Activated T-helper 17 cell treated with anti-CD3 and anti-CD28 coated beads, Interleukin-2, amount 50 U/mL, for 72 hours (primary cell): Measurements from ENCODE around the gene JPH4. TPM values are rescaled to one million over a fixed set of nuclear protein-coding genes. Genes with fewer than 3 reads are reported as not detected.
"Not testable (repeated sequence)": the region's sequence is repeated elsewhere in the genome, so short reads cannot be mapped to it uniquely, and the experiment has no call there.

Source experiments
- ATAC-seq: fragments of 150-1000 bp; cut with Tn5 transposase; replicated peaks from 2 replicates; pipeline ENCODE4 v1.10.0; 2021; ENCODE audit warnings: mild to moderate bottlenecking, moderate library complexity
- H3K27ac Mint-ChIP-seq: one replicate; pipeline ENCODE4 v1.8.0; 2022; ENCODE audit warnings: mixed read lengths
- H3K27me3 Mint-ChIP-seq: one replicate; pipeline ENCODE4 v1.8.0; 2022; ENCODE audit warnings: mixed read lengths
- H3K36me3 Mint-ChIP-seq: one replicate; pipeline ENCODE4 v1.8.0; 2022; ENCODE audit warnings: low read depth, mild to moderate bottlenecking, mixed read lengths
- H3K4me1 Mint-ChIP-seq: one replicate; pipeline ENCODE4 v1.8.0; 2022; ENCODE audit warnings: mixed read lengths
- H3K4me3 Mint-ChIP-seq: one replicate; pipeline ENCODE4 v1.8.0; 2022; ENCODE audit warnings: mild to moderate bottlenecking, mixed read lengths
- H3K9me3 Mint-ChIP-seq: one replicate; pipeline ENCODE4 v1.8.0; 2022; ENCODE audit warnings: mixed read lengths
- total RNA-seq, 2 donors: library from RNA; stranded (reverse); gene quantifications; one replicate each; pipeline ENCODE4 v1.2.3, GENCODE V29; 2022

The JPH4 gene
- total RNA-seq, 2 donors from 2014 or later, result not detected

DNA sequence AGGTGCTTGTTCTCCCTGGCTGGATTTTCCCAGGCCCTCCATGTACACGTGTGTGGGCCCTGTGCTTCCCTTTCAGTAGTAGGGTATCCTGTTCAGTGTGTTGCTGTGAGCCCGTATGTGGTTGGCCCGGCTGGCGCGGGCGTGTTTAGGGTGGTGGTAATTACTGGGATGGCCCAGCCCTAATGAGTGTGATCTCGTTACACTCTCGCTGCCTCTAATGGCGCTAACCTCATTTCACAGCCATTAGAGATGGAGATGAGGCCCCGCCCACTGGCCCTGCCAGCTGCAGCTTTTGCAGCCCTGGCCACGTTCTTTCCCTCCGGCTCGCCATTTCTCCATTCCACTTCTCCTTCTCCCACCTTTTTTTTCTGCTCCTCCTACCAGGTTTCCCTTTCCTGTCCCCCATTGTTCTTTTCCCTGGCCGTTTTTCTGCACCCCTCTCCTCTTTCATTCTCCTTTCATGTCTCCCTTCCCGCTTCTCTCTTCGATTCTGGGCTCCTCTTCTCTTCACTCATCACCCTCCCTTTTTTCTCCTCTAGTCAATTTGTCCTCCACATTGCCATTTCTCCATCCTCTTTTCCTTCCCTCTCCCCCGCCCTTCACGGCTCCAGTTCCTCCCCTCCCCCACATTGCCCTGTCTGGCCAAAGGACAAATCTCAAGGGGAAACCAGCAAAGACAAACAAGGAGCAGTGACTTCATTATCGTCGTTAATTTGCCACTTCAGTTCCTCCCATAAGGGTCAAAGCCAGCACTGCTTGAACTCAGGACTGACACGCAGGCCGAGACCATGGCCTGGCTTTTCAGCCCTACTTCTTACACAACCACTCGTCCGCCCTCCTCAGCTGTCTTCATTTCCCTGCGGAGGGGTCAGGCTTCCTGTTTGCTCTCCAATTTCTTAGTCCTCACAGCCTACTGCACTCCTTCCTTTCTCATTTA lies 33.8 kb downstream of the JPH4 start:
- H3K27me3 Mint-ChIP-seq, result no peaks in the 10 kb centered on the region
- H3K36me3 Mint-ChIP-seq, result no peaks in the 10 kb centered on the region
- H3K4me3 Mint-ChIP-seq, result no peak overlapping the region
- no peak overlapping the region for H3K27ac Mint-ChIP-seq
- no peak for ATAC-seq
- H3K4me1 Mint-ChIP-seq, result no peaks in the 10 kb centered on the region
- H3K9me3 Mint-ChIP-seq, result no peaks in the 10 kb centered on the region

DNA sequence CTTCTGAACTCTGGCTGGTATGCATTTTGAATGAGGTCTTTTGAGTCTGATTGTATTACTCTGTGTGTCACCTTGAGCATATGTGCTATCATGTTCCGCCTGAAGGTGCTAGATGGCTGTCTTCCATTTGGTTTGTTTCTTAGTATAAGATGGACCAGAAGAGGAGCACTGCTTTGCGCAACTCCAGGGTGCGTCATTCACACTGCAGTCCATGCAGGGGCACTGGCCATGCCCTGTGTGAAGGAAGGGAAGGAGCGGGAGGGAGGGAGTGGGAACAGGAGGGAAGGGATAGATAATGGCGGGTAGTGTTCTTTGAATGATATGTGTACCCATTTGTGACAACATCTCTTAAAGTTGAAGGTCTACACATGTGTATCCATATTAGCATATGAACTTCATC lies 35.2 kb downstream of the JPH4 start:
- Mint-ChIP-seq H3K27ac (no peak overlapping the region), H3K4me1 (no peaks in the 10 kb centered on the region), H3K36me3 (no peaks in the 10 kb centered on the region), H3K27me3 (no peaks in the 10 kb centered on the region), H3K4me3 (no peak overlapping the region), H3K9me3 (no peaks in the 10 kb centered on the region)
- no peak for ATAC-seq

DNA sequence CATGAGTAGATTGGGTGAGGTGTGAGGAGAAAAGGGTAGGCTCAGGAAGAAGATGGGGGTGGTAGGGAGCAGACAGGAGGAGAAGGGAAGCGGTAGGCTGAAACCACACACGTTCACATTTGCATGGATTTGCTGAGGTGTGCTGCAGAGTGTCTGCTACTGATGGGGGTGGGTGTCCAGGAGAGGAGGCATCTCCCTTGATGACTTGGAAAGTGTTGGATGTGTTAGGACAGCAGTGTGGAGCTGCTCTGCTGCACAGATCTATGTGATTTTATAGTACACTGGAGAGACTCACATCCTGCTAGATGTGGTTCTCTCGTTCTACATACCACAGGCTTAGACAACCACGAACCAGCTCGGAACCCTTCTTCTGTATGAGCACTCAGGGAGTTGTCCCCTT lies 36.3 kb downstream of the JPH4 start:
- H3K9me3 Mint-ChIP-seq, result no peaks in the 10 kb centered on the region

DNA sequence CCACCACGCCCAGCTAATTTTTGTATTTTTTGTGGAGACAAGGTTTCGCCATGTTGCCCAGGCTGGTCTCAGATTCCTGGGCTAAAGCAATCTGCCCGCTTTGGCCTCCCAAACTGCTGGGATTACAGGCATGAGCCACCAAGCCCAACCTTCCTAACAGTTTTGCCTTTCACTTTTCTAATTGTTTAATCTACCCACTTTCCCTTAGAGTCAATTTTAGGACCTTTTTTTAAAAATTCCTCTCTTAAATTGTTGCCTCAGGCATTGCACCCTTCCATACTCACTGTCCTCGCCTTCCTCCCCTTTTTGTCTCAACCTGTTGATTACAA lies 38.5 kb downstream of the JPH4 start:
- no peak overlapping the region for H3K27ac Mint-ChIP-seq
- H3K36me3 Mint-ChIP-seq, result no peaks in the 10 kb centered on the region
- no peak overlapping the region for H3K4me3 Mint-ChIP-seq
- no peaks in the 10 kb centered on the region for H3K9me3 Mint-ChIP-seq
- H3K4me1 Mint-ChIP-seq, result peaks cover 5% of the 10 kb centered on the region
- ATAC-seq, result no peak
- H3K27me3 Mint-ChIP-seq, result no peaks in the 10 kb centered on the region

More for the DNA sequence above, 36.3 kb downstream of the JPH4 start:
- Mint-ChIP-seq H3K4me3 (no peak overlapping the region), H3K27ac (peak overlapping the region; percentile 6), H3K4me1 (no peaks in the 10 kb centered on the region), H3K36me3 (no peaks in the 10 kb centered on the region), H3K27me3 (no peaks in the 10 kb centered on the region)
- no peak for ATAC-seq

DNA sequence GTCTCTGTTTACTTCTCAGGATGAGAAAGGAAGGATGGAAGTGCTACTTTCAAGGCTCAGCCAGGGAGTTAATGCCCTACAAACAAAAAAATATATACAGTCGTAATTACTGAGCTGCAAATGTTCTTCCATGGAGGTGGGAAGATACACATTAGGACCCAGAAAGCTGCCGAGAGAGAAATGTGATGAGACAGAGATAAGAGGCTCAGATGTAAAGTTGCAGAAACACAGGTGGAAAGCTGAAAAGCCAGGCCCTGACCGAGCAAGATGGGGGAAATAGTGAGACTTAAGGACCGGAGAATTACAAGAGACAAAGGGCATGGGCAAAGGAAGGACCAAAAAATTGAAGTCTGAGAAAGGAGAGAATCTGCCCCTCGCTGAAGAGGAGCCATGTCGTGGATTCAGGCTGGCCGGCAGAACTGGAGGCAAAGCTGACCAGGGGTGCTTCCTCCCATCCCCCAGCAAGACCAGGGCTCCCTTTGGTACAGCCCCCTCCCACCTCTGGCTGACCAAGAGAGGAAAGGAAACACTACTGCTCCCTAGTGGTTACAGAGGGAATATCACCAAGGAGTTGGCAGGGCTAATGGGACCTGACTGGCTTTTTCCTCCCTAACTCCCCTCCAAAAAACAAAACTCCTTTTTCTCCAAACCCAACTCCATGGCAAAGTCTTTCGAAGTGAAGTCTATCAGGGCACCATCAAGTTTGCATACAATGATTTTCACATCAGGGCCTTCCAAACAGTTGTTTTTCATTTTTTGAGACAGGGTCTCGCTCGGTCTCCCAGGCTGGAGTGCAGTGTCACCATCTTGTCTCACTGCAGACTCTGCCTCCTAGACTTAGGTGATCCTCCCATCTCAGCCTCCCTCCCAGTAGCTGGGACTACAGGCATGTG lies 39.1 kb downstream of the JPH4 start:
- no peaks in the 10 kb centered on the region for H3K36me3 Mint-ChIP-seq
- no peak overlapping the region for H3K4me3 Mint-ChIP-seq
- H3K27me3 Mint-ChIP-seq, result no peaks in the 10 kb centered on the region
- peak; percentile 66 for ATAC-seq
- no peak overlapping the region for H3K27ac Mint-ChIP-seq
- H3K9me3 Mint-ChIP-seq, result no peaks in the 10 kb centered on the region
- H3K4me1 Mint-ChIP-seq, result peaks cover 5% of the 10 kb centered on the region

DNA sequence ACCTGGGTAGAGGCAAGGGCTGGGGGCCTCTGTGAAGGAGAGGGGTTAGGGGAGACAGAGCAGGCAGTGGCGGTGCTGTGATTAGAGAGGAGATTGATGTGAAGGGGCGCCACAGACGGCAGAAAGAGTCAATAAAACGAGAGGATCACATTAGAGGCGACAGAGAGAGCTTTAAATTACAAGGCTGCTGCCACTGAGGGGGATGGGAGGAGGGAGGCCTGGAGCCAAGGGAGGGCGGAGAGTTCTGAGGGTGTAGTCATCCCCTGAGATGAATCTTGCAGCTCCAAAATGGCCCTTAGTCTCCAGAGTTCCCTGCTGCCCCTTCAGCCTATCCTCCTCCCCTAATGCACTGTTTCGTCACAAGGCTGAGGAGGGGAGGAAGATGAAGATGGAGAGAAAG lies 39.8 kb downstream of the JPH4 start:
- Mint-ChIP-seq H3K4me1 (peaks cover 5% of the 10 kb centered on the region), H3K4me3 (no peak overlapping the region), H3K27ac (peak overlapping the region; percentile 40), H3K36me3 (no peaks in the 10 kb centered on the region), H3K27me3 (no peaks in the 10 kb centered on the region), H3K9me3 (no peaks in the 10 kb centered on the region)
- ATAC-seq, result no peak

DNA sequence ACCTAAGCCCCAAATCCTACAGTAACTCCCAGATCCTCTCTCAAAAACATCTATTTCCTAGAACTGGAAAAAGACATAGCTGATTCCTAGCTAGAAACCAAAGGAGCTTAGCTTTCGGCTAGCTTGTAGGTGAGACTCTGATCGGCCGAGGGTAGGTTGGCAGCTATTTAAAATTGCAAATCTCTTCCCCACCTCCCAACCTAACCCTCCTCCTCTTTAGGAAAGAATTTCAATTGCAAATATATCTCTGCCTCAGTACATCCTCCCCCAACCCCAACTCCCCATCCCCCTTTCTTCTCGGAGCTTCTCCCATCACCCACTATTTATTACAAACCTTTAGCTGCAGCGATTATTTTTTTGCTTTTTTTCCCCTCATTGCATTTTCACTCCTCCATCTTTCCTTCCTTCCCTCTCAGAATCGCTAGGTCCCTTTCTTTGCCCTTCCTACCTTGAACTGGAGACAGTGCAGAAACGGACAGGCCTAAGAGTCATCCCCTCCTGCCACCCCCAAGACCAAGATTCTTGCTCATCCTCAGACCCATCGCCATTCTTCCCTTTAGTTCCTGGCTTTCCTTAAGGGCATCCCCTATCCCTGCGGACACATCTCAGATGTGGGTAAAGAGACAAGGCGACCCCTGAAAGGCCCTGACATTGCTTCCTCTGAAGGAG lies 40.4 kb downstream of the JPH4 start:
- Mint-ChIP-seq H3K4me1 (peaks cover 5% of the 10 kb centered on the region), H3K27ac (peak overlapping the region; percentile 40), H3K27me3 (no peaks in the 10 kb centered on the region), H3K4me3 (no peak overlapping the region), H3K9me3 (no peaks in the 10 kb centered on the region), H3K36me3 (no peaks in the 10 kb centered on the region)
- ATAC-seq, result no peak

DNA sequence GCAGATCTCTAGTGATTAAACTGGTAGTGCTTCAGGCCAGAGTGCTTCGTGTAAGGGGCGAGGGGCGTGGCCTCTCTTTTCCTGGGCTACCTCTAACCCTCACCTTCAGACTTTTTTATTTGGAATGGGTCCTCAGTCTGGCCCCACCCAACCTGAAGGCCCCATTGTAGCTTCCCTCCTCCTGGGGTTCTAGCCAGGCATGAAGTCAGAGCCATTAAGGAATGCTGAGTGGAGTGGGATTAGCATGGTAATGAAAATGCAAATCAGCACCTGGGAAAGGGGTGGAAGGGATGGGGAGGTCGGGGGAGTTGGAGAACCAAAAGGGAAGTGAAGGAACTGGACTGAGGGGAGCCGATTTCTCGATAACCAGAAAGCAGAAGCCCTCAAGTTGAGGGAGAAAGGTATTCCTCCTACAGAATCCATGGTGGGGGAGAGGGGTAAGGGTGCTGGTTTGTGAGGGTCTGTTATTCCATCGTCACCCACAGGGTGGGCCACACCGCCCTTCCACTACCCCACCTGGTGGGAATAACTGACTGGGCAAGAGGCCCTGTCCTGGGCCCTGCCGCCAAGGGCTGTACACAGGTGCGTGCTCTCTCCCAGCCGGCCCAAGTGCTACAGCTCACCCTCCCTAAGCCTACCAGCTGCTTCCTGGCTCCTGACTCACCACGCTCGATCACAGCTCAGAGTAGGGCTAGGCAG lies 41.1 kb downstream of the JPH4 start:
- no peak for ATAC-seq
- Mint-ChIP-seq H3K27ac (peak overlapping the region; percentile 40), H3K27me3 (no peaks in the 10 kb centered on the region), H3K36me3 (no peaks in the 10 kb centered on the region), H3K9me3 (no peaks in the 10 kb centered on the region), H3K4me3 (no peak overlapping the region), H3K4me1 (peaks cover 5% of the 10 kb centered on the region)

DNA sequence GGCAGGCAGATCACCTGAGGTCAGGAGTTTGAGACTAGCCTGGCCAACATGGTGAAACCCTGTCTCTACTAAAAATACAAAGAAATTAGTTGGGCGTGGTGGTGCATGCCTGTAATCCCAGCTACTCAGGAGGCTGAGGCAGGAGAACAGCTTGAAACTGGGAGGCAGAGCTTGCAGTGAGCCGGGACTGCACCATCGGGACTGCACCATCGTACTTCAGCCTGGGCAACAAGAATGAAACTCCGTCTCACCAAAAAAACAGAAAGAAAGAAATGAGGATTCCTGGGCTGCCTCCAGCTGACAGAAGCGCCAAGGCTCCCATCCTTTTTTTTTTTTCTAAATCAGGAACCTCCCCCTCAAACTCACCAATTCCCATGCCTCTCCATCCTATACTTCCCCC lies 41.7 kb downstream of the JPH4 start:
- not testable (repeated sequence) for H3K4me3 Mint-ChIP-seq, H3K27me3 Mint-ChIP-seq, H3K4me1 Mint-ChIP-seq, H3K27ac Mint-ChIP-seq, ATAC-seq, H3K9me3 Mint-ChIP-seq, H3K36me3 Mint-ChIP-seq

GRCh38 chr14:23536494-23536893 lies 42.1 kb downstream of the JPH4 start:
- no peak for ATAC-seq
- no peaks in the 10 kb centered on the region for H3K36me3 Mint-ChIP-seq
- H3K4me3 Mint-ChIP-seq, result no peak overlapping the region
- no peaks in the 10 kb centered on the region for H3K27me3 Mint-ChIP-seq
- no peak overlapping the region for H3K27ac Mint-ChIP-seq
- H3K9me3 Mint-ChIP-seq, result no peaks in the 10 kb centered on the region
- peaks cover 5% of the 10 kb centered on the region for H3K4me1 Mint-ChIP-seq

GRCh38 chr14:23535943-23536342 lies 42.6 kb downstream of the JPH4 start:
- no peaks in the 10 kb centered on the region for H3K27me3 Mint-ChIP-seq
- H3K27ac Mint-ChIP-seq, result no peak overlapping the region
- no peaks in the 10 kb centered on the region for H3K9me3 Mint-ChIP-seq
- peaks cover 5% of the 10 kb centered on the region for H3K4me1 Mint-ChIP-seq
- ATAC-seq, result no peak
- H3K4me3 Mint-ChIP-seq, result no peak overlapping the region
- H3K36me3 Mint-ChIP-seq, result no peaks in the 10 kb centered on the region

GRCh38 chr14:23533652-23534435 lies 44.7 kb downstream of the JPH4 start:
- Mint-ChIP-seq H3K4me3 (no peak overlapping the region), H3K36me3 (no peaks in the 10 kb centered on the region), H3K27ac (no peak overlapping the region), H3K4me1 (peaks cover 5% of the 10 kb centered on the region), H3K9me3 (no peaks in the 10 kb centered on the region), H3K27me3 (no peaks in the 10 kb centered on the region)
- no peak for ATAC-seq

GRCh38 chr14:23532658-23533057 lies 45.9 kb downstream of the JPH4 start:
- Mint-ChIP-seq H3K27me3 (no peaks in the 10 kb centered on the region), H3K27ac (no peak overlapping the region), H3K4me3 (no peak overlapping the region), H3K36me3 (no peaks in the 10 kb centered on the region), H3K4me1 (peaks cover 5% of the 10 kb centered on the region), H3K9me3 (no peaks in the 10 kb centered on the region)
- ATAC-seq, result no peak
